HepG2 (cell line): Measurements from ENCODE around the gene NFATC3. TPM values are rescaled to one million over a fixed set of nuclear protein-coding genes. Genes with fewer than 3 reads are reported as not detected.

ENCODE experiments used
- ATF5 ChIP-seq: sonication (generic); formaldehyde crosslinking; IDR thresholded peaks from 2 replicates; pipeline ENCODE4 v1.4.0; 2020; ENCODE audit warnings: mild to moderate bottlenecking, low read depth, missing genetic modification reagents
- CEBPB ChIP-seq: IDR thresholded peaks from 2 replicates; pipeline ENCODE4 v1.6.1; 2011; ENCODE audit warnings: low read depth, low read length, improper control_type of control experiment, borderline replicate concordance
- FOXJ3 ChIP-seq: sonication (generic); formaldehyde crosslinking; IDR thresholded peaks from 2 replicates; pipeline ENCODE4 v1.4.0; 2020; ENCODE audit warnings: missing genetic modification reagents, mild to moderate bottlenecking, borderline replicate concordance
- HDAC1 ChIP-seq: sonication (generic); formaldehyde crosslinking; IDR thresholded peaks from 2 replicates; pipeline ENCODE4 v1.5.1; 2020; ENCODE audit warnings: mild to moderate bottlenecking, missing genetic modification reagents
- HOXA5 ChIP-seq: sonication (generic); formaldehyde crosslinking; IDR thresholded peaks from 2 replicates; pipeline ENCODE4 v1.4.0; 2020; ENCODE audit warnings: missing genetic modification reagents
- IRF2 ChIP-seq: IDR thresholded peaks from 2 replicates; pipeline ENCODE4 v1.6.1; 2018; ENCODE audit warnings: missing genetic modification reagents, missing compliant biosample characterization
- KAT7 ChIP-seq: IDR thresholded peaks from 2 replicates; pipeline ENCODE4 v1.6.1; 2018; ENCODE audit warnings: borderline replicate concordance, missing compliant biosample characterization
- KLF11 ChIP-seq: IDR thresholded peaks from 2 replicates; pipeline ENCODE4 v1.6.1; 2016; ENCODE audit warnings: missing compliant biosample characterization
- PHF21A ChIP-seq: sonication (generic); formaldehyde crosslinking; IDR thresholded peaks from 2 replicates; pipeline ENCODE4 v1.5.0; 2020; ENCODE audit warnings: mild to moderate bottlenecking, missing genetic modification reagents
- RBM39 ChIP-seq: fragments of 200-400 bp; formaldehyde crosslinking; IDR thresholded peaks from one replicate; pipeline ENCODE4 v1.6.1; 2018; ENCODE audit warnings: antibody characterized with exemption, mild to moderate bottlenecking, low read depth, low read length; ENCODE audit not compliant: poor library complexity, severe bottlenecking
- REL ChIP-seq: sonication (generic); formaldehyde crosslinking; conservative IDR thresholded peaks from 2 replicates; pipeline ENCODE4 v1.8.0; 2022; ENCODE audit warnings: mild to moderate bottlenecking, missing genetic modification reagents, moderate library complexity
- STAT5B ChIP-seq: sonication (generic); formaldehyde crosslinking; IDR thresholded peaks from 2 replicates; pipeline ENCODE4 v1.4.0; 2020; ENCODE audit warnings: missing genetic modification reagents
- XBP1 ChIP-seq: sonication (generic); formaldehyde crosslinking; IDR thresholded peaks from 2 replicates; pipeline ENCODE4 v1.5.0; 2020; ENCODE audit warnings: missing genetic modification reagents
- YEATS2 ChIP-seq: sonication (generic); formaldehyde crosslinking; IDR thresholded peaks from 2 replicates; pipeline ENCODE4 v1.4.0; 2020; ENCODE audit warnings: missing genetic modification reagents, borderline replicate concordance
- YEATS4 ChIP-seq: sonication (generic); formaldehyde crosslinking; IDR thresholded peaks from 2 replicates; pipeline ENCODE4 v1.4.0; 2020; ENCODE audit warnings: missing genetic modification reagents, borderline replicate concordance
- ZNF136 ChIP-seq: sonication (generic); formaldehyde crosslinking; IDR thresholded peaks from 2 replicates; pipeline ENCODE4 v1.8.1; 2022; ENCODE audit warnings: low read depth, mild to moderate bottlenecking, moderate library complexity, missing genetic modification reagents
- ZNF691 ChIP-seq: sonication (generic); formaldehyde crosslinking; IDR thresholded peaks from 2 replicates; pipeline ENCODE4 v1.4.0; 2020; ENCODE audit warnings: missing genetic modification reagents, low read depth, mild to moderate bottlenecking, borderline replicate concordance
- ZNF777 ChIP-seq: sonication (generic); formaldehyde crosslinking; IDR thresholded peaks from 2 replicates; pipeline ENCODE4 v1.4.0; 2020; ENCODE audit warnings: missing genetic modification reagents
- ZNF792 ChIP-seq: IDR thresholded peaks from 2 replicates; pipeline ENCODE4 v1.6.1; 2016
- ZSCAN5A ChIP-seq: sonication (generic); formaldehyde crosslinking; IDR thresholded peaks from 2 replicates; pipeline ENCODE4 v1.8.0; 2022; ENCODE audit warnings: mild to moderate bottlenecking, missing genetic modification reagents, borderline replicate concordance
- ZZZ3 ChIP-seq: sonication (generic); formaldehyde crosslinking; IDR thresholded peaks from 2 replicates; pipeline ENCODE4 v1.4.0; 2020; ENCODE audit warnings: missing genetic modification reagents, mild to moderate bottlenecking, borderline replicate concordance
- polyA plus RNA-seq, 8 experiments: library from polyadenylated mRNA; depleted of rRNA in 3 of 8; stranded (reverse) in 7 of 8; unstranded in 1 of 8; fragments of >200 nt; fragmentation: Illumina TruSeq in 4 of 8; extraction: Trizol in 4 of 8; gene quantifications; 2 replicates each; pipeline versions ENCODE4 v1.2.1 to v1.2.3, GENCODE V29; 2011 to 2016; ENCODE audit warnings: low read depth in 4 of 8, missing spikeins in 1 of 8, mixed read lengths in 1 of 8; ENCODE audit not compliant: insufficient read depth in 1 of 8
- total RNA-seq, 5 experiments: library from RNA; depleted of rRNA; stranded (reverse); fragments of >200 nt; fragmentation: Illumina TruSeq; extraction: Trizol; gene quantifications; 2 replicates each; pipeline ENCODE4 v1.2.3, GENCODE V29; 2016; ENCODE audit warnings: low read depth in 1 of 5
- TF ChIP-seq, protein P1 (sequence below): sonication (generic); formaldehyde crosslinking; IDR thresholded peaks from 2 replicates; pipeline ENCODE4 v1.4.0; 2020; ENCODE audit warnings: mild to moderate bottlenecking, missing genetic modification reagents
- TF ChIP-seq, protein P2 (sequence below): IDR thresholded peaks from 2 replicates; pipeline ENCODE4 v1.6.1; 2012; ENCODE audit warnings: low read length, improper control_type of control experiment

The NFATC3 gene
- total and polyA plus RNA-seq, 2 of the 13 experiments (the other 11 are each of a cell fraction or from before 2014, with no cell fraction given): 52.6 to 62.7 TPM

DNA sequence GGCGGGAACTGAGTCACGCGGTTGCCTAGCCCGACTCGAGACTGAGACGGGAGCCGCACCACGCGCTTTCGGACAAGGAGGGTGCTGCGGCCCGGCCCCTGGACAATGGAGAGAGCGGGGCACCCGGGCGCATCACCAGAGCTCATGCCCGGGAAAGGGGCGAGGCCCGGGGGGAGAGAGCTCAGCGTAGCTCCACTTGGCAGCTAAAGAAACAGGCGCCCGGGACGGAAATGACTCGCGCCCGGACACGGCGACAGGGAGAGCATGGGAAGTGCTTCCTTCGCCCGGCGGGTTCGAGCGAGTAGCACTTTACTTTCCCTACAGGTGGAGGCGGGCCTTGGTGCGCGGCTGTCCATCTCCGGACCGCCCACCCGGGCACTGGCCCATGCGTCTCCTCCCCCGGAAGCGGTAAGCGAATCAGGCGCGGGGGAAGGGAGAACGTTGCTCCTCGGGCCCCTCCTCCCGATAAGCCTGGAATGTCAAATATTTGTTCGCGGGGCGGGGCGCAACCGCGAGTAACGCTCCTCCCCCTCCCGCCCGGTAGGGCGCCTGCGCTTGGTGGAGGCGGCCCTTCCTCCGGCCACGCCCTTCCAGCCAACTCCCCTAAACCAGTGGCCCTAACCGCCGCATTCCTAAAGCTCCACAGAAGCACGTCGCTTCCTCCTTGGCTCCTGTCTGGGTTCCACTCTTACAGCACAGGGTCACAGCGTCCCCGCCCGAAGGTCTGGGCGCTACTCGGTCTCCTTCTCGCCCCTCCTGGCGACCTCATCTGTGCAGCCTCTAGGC, 152.3 kb downstream of the NFATC3 start (continued):
- TF ChIP-seq ATF5 (no peak), RBM39 (peak; percentile 81), ZNF691 (CRISPR knock-in tag) (peak; percentile 37), ZNF777 (CRISPR knock-in tag) (peak; percentile 57; the same call in 1 of the 2 replicates), ZSCAN5A (CRISPR knock-in tag) (no peak), HDAC1 (CRISPR knock-in tag) (peak; percentile 95), IRF2 (peak; percentile 86), KLF11 (CRISPR knock-in tag) (peak; percentile 91; the same call in 1 of the 2 replicates), YEATS2 (CRISPR knock-in tag) (peak; percentile 76; the same call in 1 of the 2 replicates), ZZZ3 (no peak), REL (peak; percentile 41; the same call in 1 of the 2 replicates), ZNF136 (CRISPR knock-in tag) (peak; percentile 71; the same call in 1 of the 2 replicates), KAT7 (CRISPR knock-in tag) (0 out of 2 replicates have a peak, but pooled peaks have one; percentile 26), CEBPB (no peak), HOXA5 (peak; percentile 63; the same call in 1 of the 2 replicates), STAT5B (peak; percentile 33; the same call in 1 of the 2 replicates), FOXJ3 (CRISPR knock-in tag) (peak; percentile 79; the same call in 1 of the 2 replicates), PHF21A (CRISPR knock-in tag) (peak; percentile 68), ZNF792 (CRISPR knock-in tag) (peak; percentile 31; the same call in 1 of the 2 replicates), YEATS4 (CRISPR knock-in tag) (peak; percentile 76; the same call in 1 of the 2 replicates), XBP1 (0 out of 2 replicates have a peak, but pooled peaks have one; percentile 33)
- TF ChIP-seq, protein P1, sequence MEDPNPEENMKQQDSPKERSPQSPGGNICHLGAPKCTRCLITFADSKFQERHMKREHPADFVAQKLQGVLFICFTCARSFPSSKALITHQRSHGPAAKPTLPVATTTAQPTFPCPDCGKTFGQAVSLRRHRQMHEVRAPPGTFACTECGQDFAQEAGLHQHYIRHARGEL (CRISPR knock-in tag): no peak
- TF ChIP-seq, protein P2, sequence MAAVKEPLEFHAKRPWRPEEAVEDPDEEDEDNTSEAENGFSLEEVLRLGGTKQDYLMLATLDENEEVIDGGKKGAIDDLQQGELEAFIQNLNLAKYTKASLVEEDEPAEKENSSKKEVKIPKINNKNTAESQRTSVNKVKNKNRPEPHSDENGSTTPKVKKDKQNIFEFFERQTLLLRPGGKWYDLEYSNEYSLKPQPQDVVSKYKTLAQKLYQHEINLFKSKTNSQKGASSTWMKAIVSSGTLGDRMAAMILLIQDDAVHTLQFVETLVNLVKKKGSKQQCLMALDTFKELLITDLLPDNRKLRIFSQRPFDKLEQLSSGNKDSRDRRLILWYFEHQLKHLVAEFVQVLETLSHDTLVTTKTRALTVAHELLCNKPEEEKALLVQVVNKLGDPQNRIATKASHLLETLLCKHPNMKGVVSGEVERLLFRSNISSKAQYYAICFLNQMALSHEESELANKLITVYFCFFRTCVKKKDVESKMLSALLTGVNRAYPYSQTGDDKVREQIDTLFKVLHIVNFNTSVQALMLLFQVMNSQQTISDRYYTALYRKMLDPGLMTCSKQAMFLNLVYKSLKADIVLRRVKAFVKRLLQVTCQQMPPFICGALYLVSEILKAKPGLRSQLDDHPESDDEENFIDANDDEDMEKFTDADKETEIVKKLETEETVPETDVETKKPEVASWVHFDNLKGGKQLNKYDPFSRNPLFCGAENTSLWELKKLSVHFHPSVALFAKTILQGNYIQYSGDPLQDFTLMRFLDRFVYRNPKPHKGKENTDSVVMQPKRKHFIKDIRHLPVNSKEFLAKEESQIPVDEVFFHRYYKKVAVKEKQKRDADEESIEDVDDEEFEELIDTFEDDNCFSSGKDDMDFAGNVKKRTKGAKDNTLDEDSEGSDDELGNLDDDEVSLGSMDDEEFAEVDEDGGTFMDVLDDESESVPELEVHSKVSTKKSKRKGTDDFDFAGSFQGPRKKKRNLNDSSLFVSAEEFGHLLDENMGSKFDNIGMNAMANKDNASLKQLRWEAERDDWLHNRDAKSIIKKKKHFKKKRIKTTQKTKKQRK: no peak
